GM12891 (cell line): ENCODE results near the gene TMEM38B.

Experiments used
- POLR2A ChIP-seq: IDR thresholded peaks from 2 replicates; pipeline ENCODE4 v1.6.1; 2011; ENCODE audit warnings: low read depth, low read length, control low read depth
- POLR2AphosphoS5 ChIP-seq: IDR thresholded peaks from 2 replicates; pipeline ENCODE4 v1.6.1; 2011; ENCODE audit warnings: low read depth, low read length, control low read depth

GRCh38 chr9:105681724-105682123, 12.6 kb upstream of the TMEM38B start:
- TF ChIP-seq POLR2A (no peak), POLR2AphosphoS5 (no peak)
